NCI-H187 treated with DMSO at 0.1 percent for 48 hours (cell line): Measurements from ENCODE around the gene ARHGAP35.
A peak's percentile ranks its signal among the peaks of the same experiment; 100 is the strongest.
"Not testable (repeated sequence)": the region's sequence is repeated elsewhere in the genome, so short reads cannot be mapped to it uniquely, and the experiment has no call there.

Experiments
- DNase-seq: peaks from one replicate; lab custom pipeline; 2025; lab: John Stamatoyannopoulos, UW

The ARHGAP35 gene

DNA sequence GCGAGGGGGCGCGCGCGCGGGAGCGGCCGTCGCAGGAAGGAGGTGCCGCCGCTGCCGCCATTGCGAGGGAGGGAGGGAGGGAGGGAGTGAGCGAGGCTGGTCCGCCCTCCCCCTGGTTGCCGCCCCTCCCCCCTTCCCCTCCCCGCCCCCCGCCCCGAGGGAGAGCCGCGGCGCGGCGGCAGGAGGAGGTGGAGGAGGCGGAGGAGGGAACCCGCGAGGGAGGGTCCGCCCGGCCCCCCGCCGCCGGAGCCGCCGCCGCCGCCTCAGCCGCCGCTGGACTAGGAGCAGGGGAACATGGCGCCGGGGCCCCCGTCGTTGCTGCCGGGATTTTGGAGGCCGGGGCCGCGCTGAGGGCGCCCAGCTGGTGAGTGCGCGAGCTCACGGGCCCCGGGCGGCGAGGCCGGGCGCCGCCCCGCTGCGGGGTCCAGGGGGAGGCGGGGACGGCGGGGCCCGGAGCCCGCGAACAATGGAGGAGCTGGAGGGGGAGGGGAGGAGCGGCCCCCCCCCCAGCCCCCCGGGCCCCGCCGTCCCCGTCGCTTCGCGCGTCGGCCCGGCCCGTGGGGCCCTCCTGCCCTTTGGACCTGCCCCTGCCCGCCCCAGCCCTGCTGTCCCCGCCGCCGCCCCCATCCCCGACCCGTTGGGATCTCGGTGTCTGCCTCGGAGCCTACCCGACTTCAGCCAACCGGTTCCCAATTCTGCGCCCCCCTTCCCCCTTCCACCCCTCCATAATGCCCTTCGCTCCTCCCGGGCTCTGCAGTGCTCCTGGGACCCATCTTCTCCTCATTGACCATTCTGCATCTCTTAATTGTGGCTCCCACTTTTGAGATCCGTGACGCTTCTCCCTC lies at the start of gene ARHGAP35:
Gene ARHGAP35, plus strand, starts transcription at position 152 of the 845 bp plus-strand sequence. CDS start 57,679 bp downstream, outside the sequence.
- DNase-seq = peak; percentile 66

DNA sequence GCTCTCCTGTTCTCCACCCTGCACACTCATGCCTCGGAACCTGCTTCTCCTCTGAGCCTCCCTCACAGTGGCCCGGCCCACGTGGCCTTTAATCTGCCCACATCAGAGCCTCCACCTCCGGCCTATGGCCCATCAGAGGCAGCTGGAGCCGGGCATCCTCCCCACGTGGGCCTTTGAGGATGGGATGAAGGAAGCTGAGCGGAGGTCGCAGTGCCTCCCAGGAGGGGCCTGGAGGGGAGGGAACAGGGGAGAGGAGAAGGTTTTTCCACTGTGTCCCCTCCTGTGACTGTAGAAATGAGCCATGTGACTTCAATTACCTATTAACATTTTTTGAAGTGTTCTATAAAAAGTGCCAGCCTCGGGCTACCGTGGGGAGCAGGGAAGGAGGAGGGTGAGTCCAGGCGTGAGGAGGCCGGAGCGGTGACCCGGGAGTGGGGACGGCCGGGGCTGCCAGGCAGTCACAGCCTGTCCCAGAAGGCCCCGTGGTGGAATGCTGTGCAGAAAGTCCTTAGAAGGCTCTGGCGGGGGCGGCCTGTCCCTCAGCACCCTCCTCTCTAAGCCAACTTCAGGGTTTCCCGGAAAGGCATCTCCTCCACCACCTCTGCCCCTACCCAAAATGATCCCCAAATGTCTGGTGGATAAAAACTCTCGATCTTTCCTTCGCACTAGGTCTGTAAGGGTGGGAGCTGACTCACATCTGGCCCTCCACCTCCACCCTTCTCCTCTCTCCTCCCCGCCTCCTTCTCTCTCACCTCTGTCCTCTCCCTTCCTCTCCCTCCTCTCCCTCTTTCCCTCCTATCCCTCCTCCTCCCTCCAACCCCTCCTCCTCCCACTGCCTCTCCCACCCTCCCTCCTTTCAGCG lies 47.6 kb upstream of the ARHGAP35 start:
- DNase-seq = no peak

DNA sequence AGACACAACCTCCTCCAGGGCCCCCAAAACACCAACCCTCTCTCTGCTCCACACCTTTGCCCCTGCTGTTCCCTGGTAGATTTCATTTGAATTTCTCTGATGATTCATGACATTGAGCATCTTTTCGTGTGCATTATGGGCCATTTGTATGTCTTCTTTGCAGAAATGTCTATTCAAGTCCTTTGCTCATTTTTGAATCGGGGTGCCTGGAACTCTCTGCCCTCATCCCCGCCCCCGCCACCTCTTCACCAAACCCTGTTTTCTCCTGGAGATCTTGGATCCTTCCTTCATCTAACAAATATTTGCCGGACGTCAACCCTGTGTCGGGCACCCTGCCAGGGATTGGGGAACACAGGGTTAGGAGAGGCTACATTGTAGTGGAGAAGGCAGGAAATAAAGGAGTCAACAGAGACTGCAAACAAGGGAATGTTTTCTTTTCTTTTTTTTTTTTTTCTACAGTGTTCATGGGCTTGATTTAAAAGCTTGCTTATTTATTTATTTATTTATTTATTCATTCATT lies 46.9 kb upstream of the ARHGAP35 start:
- DNase-seq = no peak

DNA sequence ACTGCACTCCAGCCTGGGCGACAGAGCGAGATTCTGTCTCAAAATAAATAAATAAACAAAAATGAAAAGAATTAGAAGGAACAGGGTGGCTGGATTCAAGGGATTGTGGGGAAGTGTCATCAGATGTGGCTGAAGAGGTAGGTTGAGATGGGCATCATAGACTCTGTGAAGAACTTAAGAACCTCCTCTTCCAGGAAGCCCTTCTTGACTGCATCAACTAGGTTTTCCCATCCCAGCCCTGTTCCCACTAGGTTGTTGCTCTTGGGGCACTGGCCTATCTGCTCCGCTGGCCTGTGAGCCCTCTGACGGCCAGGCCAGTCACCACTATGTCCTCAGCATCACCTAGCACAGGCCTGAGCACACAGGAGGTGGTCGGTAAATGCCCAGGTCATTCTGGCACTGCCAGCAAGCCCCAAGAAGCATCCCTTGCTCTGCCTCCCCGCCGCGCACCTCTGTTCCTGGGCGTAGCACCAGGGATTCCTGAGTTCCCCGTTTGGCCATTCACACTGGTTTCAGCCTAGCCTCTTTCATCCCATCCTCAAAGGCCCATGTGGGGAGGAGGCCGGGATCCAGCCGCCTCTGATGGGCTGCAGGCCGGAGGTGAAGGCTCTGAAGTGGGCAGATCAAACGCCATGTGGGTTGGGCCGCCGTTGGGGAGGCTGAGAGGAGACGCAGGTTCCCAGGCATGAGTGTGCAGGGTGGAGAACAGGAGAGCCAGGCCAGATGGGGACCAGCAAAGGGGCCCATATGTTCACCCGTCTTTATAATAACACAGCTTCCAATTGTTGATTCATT lies 44.8 kb upstream of the ARHGAP35 start:
- no peak for DNase-seq

DNA sequence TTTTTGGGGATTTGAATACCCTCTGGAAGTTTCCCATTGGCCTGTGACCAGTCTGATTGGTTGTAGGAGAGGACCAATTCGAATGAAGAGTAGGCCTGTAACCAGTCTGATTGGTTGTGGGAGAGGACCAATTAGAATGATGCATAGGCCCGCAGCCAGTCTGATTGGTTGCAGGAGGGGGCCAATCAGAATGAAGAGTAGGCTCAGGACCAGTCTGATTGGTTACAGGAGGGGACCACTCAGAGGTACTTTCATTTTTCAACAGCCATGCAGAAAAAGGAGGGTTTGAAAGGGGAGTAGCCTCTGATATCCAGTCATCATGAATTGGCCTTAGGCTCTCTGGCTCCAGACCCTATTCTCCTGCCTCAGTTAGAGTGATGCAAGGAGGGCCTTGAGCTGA lies 42.0 kb upstream of the ARHGAP35 start:
- no peak for DNase-seq

DNA sequence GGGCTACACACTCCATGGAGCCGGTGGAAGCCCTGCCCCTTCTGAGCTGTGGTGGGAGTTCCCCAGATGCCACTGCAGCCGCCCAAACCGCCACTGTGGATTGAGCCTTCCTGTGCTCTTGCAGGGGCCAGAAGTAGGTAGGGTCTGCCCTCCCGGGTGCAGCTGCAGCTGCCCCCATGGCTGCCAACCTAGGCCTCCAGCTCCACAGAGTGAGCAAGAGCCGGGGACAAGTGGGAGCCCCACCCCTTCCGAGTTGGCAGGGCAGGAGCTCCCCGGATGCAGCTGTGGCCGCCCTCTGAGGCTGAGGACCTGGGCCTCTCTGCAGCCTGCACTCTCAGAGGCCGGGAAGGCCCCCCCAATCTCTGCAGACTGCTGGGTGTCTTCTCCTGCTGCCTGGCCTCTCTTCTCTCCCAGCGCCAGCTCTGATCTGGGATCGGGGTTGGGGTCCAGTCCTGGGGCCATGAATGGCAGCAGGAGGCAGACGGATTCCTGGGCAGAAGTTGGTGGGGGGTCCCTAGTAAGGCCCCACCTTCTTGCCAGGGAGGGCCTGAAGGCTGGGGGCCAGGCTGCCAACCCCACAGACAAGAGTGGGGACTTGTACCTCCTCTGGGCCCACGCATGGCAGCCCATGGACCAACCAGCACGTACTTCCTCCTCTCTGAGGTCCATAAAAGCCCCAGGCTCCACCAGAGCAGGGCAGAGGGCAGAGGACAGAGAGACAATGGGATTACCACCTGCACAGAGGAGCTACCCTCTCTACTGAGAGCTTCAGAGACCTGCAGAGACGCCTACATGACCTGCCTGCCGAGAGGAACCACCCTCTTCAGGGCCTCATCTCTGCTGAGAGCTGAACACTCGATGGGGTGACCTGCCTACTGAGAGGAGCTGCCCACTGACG lies 39.0 kb upstream of the ARHGAP35 start:
- no peak for DNase-seq

DNA sequence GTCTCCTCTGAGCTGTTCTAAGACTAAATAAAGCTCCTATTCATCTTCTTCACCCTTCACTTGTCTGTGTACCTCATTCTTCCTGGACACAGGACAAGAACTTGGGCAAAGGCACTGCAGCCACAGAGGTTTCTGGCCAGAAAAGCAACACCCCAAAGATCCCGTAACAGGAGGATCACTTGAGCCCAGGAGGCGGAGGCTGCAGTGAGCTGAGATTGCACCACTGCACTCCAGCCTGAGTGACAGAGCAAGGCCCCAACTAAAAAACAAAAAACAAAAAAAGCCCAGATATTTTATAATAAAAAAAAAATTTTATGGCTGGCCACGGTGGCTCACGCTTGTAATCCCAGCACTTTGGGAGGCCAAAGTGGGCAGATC lies 38.4 kb upstream of the ARHGAP35 start:
- not testable (repeated sequence) for DNase-seq

DNA sequence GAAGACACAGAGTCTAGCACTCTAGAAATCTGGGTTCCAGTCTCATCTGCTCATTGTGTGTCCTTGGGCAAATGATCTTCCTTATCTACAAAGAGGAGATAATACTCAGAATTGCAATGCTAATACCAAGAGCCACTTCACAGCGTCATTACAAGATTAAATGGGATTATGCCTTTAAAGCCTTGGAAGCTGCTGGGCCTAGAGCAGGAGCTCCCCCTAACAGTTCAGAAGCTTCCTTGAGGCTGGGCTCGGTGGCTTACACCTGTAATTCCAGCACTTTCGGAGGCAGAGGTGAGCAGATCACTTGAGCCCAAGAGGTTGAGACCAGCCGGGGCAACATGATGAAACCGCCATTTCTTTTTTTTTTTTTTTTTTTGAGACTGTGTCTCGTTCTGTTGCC lies 37.7 kb upstream of the ARHGAP35 start:
- DNase-seq = no peak

DNA sequence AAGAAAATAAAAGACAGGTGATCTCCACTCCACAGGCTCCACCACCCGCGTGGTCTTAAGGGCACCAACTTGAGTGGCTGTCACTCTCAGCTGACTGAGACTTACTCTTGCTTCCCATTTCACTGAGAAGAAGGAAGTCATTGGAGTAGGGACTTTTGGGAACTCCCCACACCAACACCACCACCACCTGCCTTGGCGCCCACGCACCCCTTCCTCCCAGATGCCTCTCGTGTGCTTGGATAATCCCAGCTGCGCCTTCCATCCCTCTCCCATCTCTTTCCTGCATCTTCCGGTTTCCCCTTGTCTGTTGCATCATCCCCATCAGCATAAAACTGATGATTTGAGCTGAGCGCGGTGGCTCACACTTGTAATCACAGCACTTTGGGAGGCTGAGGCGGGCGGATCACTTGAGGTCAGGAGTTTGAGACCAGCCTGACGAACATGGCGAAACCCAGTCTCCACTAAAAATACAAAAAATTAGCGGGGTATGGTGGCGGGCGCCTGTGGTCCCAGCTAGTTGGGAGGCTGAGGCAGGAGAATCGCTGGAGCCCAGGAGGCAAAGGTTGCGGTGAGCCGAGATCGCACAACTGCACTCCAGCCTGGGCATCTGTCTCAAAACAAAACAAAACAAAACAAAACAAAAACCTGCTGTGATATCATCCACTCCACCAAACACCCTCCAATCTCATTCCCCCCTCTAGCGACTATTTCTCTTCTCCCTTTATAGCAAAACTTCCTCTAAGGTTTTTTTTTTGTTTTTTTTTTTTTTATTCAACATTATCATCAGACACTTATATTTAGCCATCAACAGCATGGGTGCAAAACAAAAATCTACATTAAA lies 35.7 kb upstream of the ARHGAP35 start:
- DNase-seq = no peak

DNA sequence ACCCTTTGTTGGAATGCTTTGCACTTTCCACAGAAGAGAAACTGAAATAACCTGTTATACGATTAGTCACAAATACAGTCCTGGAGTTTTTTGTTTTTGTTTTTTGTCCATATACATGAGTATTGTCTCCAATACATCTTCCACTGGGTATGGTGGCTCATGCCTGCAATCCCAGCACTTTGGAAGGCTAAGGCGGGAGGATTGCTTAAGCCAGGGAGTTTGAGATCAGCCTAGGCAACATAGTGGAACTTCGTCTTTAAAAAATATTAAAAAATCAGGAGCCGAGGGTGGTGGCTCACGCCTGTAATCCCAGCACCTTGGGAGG lies 35.1 kb upstream of the ARHGAP35 start:
- DNase-seq = no peak

DNA sequence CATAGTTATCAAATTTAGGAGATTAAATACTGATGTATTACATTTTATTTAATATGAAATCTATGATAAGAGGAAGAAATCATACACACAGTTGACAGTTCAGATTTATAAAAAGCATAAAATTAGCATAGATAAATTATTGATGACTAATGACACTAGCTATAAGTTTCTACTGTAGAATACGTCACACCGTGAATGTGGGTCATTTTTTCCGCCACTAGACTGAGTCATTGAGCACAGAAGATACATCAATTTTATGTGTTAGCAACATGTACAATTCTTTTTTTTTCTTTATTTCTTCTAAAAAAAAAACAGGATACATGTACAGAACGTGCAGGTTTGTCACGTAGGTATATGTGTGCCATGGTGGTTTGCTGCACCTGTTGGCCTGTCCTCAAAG lies 32.3 kb upstream of the ARHGAP35 start:
- no peak for DNase-seq

DNA sequence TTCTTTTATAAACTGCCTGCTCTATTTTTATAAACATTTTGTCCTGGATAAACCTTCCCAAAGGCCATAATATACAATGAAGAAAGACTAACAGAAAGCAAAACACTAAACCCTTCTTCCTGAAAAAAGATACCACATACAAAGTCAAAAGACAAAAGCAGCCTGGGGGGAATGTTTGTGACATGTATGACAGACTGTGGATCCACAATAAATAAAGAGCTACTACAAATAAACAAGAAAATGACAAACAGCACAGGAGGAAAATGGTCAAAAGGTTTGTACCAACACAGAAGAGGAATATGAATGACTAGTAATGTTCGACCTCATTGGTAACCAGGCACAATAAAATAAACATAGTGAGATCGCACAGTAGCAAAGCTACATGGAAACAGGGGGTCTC lies 29.9 kb upstream of the ARHGAP35 start:
- no peak for DNase-seq

DNA sequence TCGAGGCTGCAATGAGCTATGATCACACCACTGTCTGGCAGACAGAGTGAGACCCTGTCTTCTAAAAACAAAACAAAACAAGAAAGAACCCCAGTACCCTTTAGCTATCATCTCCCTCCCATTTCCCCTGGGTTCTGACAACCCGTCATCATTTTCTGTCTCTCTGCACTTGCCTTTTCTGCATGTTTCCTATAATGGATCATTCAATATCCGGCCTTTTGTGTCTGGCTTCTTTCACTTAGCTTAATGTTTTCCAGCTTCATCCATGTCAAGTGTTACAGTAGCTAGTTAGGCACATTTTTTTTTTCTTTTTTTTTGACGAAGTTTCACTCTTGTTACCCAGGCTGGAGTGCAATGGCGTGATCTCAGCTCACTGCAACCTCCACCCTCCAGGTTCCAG lies 26.7 kb upstream of the ARHGAP35 start:
- no peak for DNase-seq

DNA sequence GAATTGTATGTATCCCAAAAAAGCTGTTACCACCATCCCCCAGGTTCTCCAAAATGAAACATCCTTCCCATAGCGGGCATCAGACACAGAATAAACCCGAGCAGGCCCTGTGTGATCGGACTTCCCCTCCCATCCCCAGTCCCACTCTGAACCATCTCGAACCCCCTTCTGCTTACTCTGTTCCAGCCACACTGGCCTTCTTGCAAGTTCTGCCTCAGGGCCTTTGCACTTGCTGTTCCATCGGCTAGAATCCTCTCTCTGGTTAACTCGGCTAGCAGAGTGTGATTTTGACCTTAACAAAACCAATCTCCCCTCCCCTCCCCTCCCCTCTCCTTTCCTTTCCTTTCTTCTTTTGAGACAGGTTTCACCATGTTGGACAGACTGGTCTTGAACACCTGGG lies 25.8 kb upstream of the ARHGAP35 start:
- no peak for DNase-seq

DNA sequence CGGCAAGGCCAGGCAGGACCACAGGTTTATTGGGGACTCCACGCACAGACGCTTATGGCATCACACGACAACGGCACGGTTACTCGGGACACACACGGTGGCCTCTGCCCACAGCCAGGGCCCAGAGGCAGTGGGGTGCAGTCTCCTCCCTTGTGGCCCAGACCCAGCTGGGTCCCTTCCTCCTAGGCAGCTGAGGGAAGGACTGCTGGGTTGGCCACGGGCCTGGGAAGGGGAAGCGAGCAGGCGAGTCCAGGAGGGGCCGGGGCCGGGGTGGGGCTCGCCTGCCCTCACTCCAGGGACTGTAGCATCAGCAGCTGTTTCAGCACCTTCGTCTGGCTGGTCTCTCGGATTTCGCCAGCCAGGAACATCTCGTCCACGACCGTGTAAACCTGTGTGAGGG lies 22.6 kb upstream of the ARHGAP35 start:
- no peak for DNase-seq

DNA sequence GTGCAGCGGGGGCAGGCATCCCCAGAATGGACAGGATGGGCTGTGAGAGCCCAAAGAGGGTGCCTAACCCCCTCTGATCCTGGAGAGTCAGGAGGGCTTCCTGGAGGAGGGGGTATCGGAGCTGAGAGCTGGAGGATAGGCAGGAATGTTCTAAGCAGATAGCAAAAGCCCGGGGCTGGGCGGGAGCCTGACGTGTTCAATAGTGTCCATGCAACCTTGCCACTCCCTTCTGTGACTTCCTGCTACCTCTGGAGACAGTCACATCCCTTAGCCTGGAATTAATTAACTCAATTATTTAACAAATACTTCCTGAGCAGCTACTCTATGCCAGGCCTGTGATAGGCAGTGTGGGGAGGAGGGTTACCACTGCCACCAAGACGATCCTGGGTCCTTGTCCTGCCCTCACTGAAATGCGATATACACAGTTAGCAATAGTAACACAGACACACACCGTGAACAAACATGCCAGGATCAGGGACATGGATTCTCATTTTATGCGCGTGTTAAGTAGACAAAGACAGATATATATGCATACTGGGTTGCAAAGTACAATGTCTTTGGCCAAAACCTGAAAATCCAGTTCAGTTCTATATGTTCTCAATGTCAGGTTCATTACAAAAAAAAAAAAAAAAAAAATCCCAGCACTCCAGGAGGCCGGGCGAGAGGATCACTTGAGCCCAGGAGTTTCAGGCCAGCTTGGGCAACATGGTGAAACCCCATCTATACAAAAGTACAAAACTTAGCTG lies 20.9 kb upstream of the ARHGAP35 start:
- DNase-seq = no peak

DNA sequence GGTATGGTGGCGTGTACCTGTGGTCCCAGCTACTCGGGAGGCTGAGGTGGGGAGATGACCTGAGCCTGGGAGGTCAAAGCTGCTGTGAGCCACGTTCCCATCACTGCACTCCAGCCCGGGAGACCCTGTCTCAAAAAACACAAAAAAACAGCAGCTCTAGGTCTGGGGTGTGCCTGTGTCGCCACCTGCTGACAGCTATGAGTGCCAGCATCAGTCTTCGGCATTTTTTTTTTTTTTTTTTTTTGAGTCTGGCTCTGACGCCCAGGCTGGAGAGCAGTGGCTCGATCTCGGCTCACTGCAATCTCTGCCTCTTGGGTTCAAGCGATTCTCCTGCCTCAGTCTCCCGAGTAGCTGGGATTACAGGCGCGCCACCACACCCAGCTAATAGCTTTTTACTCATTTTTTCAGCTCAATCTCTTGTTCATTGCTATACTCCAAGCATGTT lies 20.3 kb upstream of the ARHGAP35 start:
- DNase-seq = no peak

DNA sequence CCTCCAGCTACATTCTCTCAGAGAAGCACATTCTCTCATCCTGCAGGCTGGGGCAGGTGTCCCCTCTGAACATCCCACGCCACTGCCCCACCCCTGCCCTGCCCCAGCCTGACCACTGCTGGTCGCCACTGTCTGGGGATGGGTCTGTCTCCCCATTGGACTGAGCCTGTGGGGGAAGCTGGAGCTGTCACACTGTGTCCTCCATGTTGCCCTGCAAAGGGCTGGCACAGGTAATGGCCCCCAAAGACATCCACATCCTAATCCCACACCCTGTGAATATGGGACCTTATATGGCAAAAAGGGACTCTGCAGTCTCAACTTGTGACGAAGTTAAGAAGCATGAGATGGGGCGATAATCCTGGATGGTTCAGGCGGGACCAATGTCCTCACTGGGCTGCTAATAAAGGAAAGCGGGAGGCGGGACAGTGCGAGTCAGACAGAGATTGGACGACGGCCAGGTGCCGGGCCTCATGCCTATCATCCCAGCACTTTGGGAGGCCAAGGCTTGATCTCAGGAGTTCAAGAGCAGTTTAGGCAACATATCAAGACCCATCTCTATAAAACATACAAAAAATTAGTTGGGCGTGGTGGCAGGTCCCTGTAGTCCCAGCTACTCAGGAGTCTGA lies 19.2 kb upstream of the ARHGAP35 start:
- DNase-seq = no peak

DNA sequence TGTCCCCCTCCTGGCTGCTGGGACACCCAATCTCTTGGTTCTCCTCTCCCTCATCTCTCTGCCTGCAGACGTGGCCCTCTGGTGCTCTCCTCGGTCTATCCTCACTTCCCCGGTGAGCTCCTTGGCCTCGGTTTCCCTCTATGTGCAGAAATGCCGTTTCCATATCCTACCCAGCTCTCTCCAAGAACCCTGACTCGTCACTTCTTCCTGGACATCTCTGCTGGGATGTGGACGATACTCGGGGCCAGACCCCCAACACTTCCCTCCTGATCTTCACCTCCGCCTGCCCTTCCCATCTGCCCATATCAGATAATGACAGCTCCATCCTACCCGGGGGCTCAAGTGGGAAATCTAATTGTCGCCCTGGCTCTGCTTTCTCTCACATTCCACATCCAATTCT lies 18.0 kb upstream of the ARHGAP35 start:
- DNase-seq = no peak
